ENCODE data around the gene DECR2. TPM values are rescaled to one million over a fixed set of nuclear protein-coding genes. Genes with fewer than 3 reads are reported as not detected.
"Not testable (repeated sequence)": the region's sequence is repeated elsewhere in the genome, so short reads cannot be mapped to it uniquely, and the experiment has no call there.

DECR2 gene
- total RNA-seq, 1 donor from 2014 or later: 14.6 TPM

DNA sequence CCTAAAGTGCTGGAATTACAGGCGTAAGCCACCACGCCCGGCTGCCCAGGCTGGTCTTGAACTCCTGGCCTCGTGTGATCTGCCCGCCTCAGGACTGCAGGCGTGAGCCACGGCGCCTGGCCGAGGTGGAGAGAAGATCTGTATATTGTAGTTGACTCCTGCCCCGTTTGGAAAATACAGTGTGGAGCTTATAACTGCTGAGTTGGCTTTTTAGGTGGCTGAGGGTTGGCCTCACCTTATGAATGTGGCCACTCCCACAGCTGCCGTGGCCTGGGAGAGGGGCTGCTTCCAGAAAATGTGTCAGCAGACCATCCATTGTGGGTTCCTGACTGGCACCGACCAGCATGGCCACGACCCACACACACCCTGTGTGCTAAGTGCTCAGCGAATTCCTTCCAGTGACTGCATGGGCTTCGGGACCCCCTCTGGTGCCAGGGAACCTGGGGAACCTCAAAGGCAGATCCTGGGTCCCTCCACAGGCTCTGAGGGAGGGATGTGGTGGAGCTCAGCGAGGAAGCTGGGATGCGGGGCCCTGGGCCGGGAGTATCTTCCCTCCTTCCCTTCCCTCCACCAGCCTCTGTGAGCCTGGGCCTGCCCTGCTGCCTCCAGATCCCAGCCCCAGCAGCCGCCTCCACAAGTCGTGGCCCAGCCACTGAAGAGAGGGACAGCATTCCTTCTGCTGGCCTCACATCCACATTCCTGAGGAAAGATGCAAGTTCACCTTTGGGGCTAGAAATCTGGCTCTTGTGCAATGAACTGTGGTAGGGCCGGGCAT lies 12.9 kb downstream of the DECR2 start:
- TF ChIP-seq, protein P1, sequence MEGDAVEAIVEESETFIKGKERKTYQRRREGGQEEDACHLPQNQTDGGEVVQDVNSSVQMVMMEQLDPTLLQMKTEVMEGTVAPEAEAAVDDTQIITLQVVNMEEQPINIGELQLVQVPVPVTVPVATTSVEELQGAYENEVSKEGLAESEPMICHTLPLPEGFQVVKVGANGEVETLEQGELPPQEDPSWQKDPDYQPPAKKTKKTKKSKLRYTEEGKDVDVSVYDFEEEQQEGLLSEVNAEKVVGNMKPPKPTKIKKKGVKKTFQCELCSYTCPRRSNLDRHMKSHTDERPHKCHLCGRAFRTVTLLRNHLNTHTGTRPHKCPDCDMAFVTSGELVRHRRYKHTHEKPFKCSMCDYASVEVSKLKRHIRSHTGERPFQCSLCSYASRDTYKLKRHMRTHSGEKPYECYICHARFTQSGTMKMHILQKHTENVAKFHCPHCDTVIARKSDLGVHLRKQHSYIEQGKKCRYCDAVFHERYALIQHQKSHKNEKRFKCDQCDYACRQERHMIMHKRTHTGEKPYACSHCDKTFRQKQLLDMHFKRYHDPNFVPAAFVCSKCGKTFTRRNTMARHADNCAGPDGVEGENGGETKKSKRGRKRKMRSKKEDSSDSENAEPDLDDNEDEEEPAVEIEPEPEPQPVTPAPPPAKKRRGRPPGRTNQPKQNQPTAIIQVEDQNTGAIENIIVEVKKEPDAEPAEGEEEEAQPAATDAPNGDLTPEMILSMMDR (IDR thresholded peaks at IDR 0.05; ENCODE audit: unreplicated experiment): no peak
- H3K27me3 Mint-ChIP-seq (ENCODE audit: unreplicated experiment): peaks cover 1% of the 10 kb centered on the region
- H3K9me3 Mint-ChIP-seq (ENCODE audit: unreplicated experiment): no peaks in the 10 kb centered on the region
- no peak overlapping the region for H3K4me3 Mint-ChIP-seq (ENCODE audit: unreplicated experiment)
- no peaks in the 10 kb centered on the region for H3K4me1 Mint-ChIP-seq (ENCODE audit: unreplicated experiment)
- DNase-seq (ENCODE audit: low spot score): no peak
- no peaks in the 10 kb centered on the region for H3K36me3 Mint-ChIP-seq (ENCODE audit: low read depth, unreplicated experiment)
- H3K27ac Mint-ChIP-seq (ENCODE audit: unreplicated experiment): no peak overlapping the region

DNA sequence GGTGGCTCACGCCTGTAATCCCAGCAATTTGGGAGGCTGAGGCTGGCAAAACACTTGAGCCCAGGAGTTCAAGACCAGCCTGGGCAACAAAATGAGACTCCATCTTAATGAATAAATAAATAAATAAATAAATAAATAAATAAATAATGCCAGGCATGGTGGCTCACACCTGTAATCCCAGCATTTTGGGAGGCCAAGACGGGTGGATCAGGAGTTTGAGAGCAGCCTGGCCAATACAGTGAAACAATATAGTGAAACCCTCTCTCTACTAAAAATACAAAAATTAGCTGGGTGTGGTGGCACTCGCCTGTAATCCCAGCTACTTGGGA lies 13.4 kb downstream of the DECR2 start:
- not testable (repeated sequence) for H3K27me3 Mint-ChIP-seq (ENCODE audit: unreplicated experiment); H3K9me3 Mint-ChIP-seq (ENCODE audit: unreplicated experiment); H3K4me3 Mint-ChIP-seq (ENCODE audit: unreplicated experiment); H3K4me1 Mint-ChIP-seq (ENCODE audit: unreplicated experiment); H3K36me3 Mint-ChIP-seq (ENCODE audit: low read depth, unreplicated experiment); H3K27ac Mint-ChIP-seq (ENCODE audit: unreplicated experiment); DNase-seq (ENCODE audit: low spot score)

DNA sequence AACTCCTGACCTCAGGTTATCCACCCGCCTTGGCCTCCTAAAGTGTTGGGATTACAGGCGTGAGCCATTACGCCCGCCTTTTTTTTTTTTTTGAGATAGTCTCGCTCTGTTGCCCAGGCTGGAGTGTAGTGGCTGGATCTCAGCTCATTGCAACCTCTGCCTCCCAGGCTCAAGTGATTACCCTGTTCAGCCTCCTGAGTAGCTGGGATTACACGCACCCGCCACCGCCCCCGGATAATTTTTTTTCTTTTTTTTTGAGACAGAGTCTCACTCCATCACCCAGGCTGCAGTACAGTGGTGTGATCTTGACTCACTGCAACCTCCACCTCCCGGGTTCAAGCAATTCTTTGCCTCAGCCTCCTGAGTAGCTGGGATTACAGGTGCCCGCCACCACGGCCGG lies 20.5 kb downstream of the DECR2 start:
- not testable (repeated sequence) for DNase-seq (ENCODE audit: low spot score); H3K9me3 Mint-ChIP-seq (ENCODE audit: unreplicated experiment); H3K27ac Mint-ChIP-seq (ENCODE audit: unreplicated experiment); H3K4me1 Mint-ChIP-seq (ENCODE audit: unreplicated experiment); H3K4me3 Mint-ChIP-seq (ENCODE audit: unreplicated experiment); H3K36me3 Mint-ChIP-seq (ENCODE audit: low read depth, unreplicated experiment)
- H3K27me3 Mint-ChIP-seq (ENCODE audit: unreplicated experiment): peaks cover 15% of the 10 kb centered on the region

DNA sequence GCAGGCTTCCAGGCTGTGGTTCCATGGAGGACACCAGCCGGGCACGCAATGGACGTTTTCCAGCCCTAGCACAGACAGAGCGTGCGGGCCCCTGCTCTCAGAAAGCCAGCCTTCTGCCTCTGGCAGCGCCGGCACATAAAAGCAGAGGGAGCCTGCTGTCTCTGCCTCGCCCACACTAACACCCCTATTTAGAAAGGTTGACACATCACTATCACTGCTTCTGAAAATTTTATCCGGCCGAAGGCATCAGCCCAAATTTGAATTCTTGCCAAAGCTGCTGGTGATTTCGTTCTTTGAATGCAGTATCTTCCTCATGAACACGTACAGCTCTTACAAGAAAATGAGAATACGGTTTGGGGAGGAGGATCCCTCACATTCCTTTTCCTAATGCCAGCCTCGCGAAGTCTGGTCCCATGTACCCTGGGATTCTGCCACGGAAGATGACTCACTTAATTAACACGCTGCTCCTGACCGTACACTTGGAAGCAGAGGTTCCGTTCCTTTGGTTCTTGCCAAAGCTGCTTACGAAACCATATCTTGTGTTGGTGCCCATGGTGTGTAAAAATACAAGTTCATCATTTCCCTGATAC lies 22.4 kb downstream of the DECR2 start:
- TF ChIP-seq, protein P1 (IDR thresholded peaks at IDR 0.05; ENCODE audit: unreplicated experiment): no peak
- Mint-ChIP-seq H3K4me1 (ENCODE audit: unreplicated experiment) (peaks cover 17% of the 10 kb centered on the region), H3K27ac (ENCODE audit: unreplicated experiment) (no peak overlapping the region), H3K27me3 (ENCODE audit: unreplicated experiment) (peaks cover 16% of the 10 kb centered on the region), H3K4me3 (ENCODE audit: unreplicated experiment) (peak overlapping the region; percentile 86), H3K36me3 (ENCODE audit: low read depth, unreplicated experiment) (peaks cover 6% of the 10 kb centered on the region), H3K9me3 (ENCODE audit: unreplicated experiment) (no peaks in the 10 kb centered on the region)
- DNase-seq (ENCODE audit: low spot score): no peak

DNA sequence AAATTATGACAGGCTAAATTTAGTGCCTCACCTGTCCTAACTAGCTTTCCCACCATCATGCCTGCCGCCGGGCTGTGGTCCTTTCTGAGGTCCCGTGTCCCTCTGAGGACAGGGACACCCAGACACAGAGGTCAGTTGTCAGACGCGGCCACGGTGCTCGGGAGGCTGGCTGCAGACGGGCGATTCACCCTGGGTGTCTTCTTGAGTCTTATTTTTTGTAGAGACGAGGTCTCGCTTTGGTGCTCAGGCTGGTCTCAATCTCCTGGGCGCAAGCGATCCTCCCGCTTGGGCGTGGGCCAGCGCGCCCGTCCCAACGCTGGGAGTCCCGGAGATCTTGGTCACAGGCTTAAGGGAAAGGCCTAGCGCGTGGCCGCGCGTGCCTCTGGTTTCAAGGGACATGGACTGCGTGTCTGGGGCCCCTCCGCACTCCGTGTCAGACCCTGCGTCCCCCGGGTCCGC lies 23.0 kb downstream of the DECR2 start:
- DNase-seq (ENCODE audit: low spot score): peak; percentile 9
- Mint-ChIP-seq H3K9me3 (ENCODE audit: unreplicated experiment) (no peaks in the 10 kb centered on the region), H3K4me3 (ENCODE audit: unreplicated experiment) (peak overlapping the region; percentile 86), H3K27ac (ENCODE audit: unreplicated experiment) (no peak overlapping the region), H3K36me3 (ENCODE audit: low read depth, unreplicated experiment) (peaks cover 6% of the 10 kb centered on the region), H3K4me1 (ENCODE audit: unreplicated experiment) (peaks cover 17% of the 10 kb centered on the region), H3K27me3 (ENCODE audit: unreplicated experiment) (peaks cover 16% of the 10 kb centered on the region)
- TF ChIP-seq, protein P1 (IDR thresholded peaks at IDR 0.05; ENCODE audit: unreplicated experiment): no peak

DNA sequence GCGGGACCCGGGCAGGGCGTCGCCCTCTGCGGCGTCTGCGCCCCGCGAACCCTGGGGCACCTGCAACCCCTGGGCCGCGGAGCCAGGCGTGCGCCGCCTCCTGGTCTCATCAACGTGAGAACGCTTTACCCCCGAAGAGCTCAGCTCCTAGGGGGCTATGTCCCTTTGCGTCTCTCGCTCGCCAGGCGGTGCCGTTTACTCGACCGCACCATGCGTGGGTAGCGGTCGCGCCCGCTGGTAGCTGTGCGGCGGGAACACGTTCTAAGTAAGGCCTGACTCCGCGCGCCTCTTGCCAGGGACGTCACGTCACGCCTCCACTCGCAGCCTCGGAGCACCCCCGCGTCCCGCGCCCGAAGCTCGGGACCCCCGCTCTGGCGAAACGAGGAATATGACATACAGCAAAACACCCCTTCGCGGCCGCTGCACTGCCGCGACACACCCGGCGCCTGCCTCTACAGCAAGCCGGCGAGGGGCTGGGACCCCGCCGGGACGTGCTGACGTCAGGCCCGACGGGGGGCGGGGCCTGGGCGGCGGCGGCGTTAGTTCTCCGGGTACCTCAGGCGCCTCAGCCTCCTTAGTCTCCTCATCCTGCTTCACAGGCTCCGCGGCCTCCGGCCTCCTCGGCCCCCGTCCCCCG lies 23.5 kb downstream of the DECR2 start, which contains the start of gene RAB11FIP3:
Gene RAB11FIP3, plus strand, starts transcription at position 568 of the 637 bp plus-strand sequence. CDS start 358 bp downstream, outside the sequence.
- Mint-ChIP-seq H3K27me3 (ENCODE audit: unreplicated experiment) (peaks cover 16% of the 10 kb centered on the region), H3K4me3 (ENCODE audit: unreplicated experiment) (peak within 1 kb of the TSS; percentile 95), H3K9me3 (ENCODE audit: unreplicated experiment) (no peaks in the 10 kb centered on the region), H3K4me1 (ENCODE audit: unreplicated experiment) (peaks cover 17% of the 10 kb centered on the region), H3K36me3 (ENCODE audit: low read depth, unreplicated experiment) (peaks cover 6% of the 10 kb centered on the region), H3K27ac (ENCODE audit: unreplicated experiment) (no peak within 1 kb of the TSS)
- DNase-seq (ENCODE audit: low spot score): peak; percentile 72
- TF ChIP-seq, protein P1 (IDR thresholded peaks at IDR 0.05; ENCODE audit: unreplicated experiment): no peak

All from endothelial cell (in vitro differentiated cells).